Endothelial cell of umbilical vein (primary cell): ENCODE measurements around the gene KLC4. TPM values are rescaled to one million over a fixed set of nuclear protein-coding genes. Genes with fewer than 3 reads are reported as not detected.

Experiments used
- BruUV-seq: library from RNA; stranded (reverse); fragments of 400-500 nt; replicated peaks from 2 replicates; lab custom pipeline; 2021; lab: Mats Ljungman, UMichigan
- CTCF ChIA-PET: fragments of 300-600, 350-600 bp; sonication (Branson Sonifier 250); formaldehyde crosslinking; loops from one replicate; lab custom pipeline; 2021; ENCODE audit warnings: antibody characterized with exemption, inconsistent platforms; lab: Charles Lee
- POLR2A ChIA-PET: fragments of 300-600, 350-600 bp; sonication (Branson Sonifier 250); formaldehyde crosslinking; loops from one replicate; lab custom pipeline; 2021; ENCODE audit warnings: antibody characterized with exemption, inconsistent platforms; lab: Charles Lee
- DNase-seq: peaks from one replicate; pipeline ENCODE4 v3.0.0-alpha.2; 2011; ENCODE audit warnings: low read depth, low spot score
- FAIRE-seq: peaks from 2 replicates; lab custom pipeline; 2011; peaks lifted over from hg19 to GRCh38; lab: Jason Lieb, UNC
- H2AFZ ChIP-seq: 2 replicates; pipeline ENCODE4 v1.6.0; 2012; ENCODE audit warnings: low read depth, low read length, control low read depth, inconsistent platforms
- H3K27ac ChIP-seq: 2 replicates; pipeline ENCODE4 v1.5.1; 2011; ENCODE audit warnings: low read depth, mild to moderate bottlenecking, control low read depth, low read length, moderate library complexity; ENCODE audit not compliant: insufficient read depth
- H3K27me3 ChIP-seq, 2 experiments: 2 replicates each; pipeline versions ENCODE4 v1.6.0 to v1.6.1; 2011; ENCODE audit warnings: low read length in 2 of 2, mixed read lengths in 1 of 2; ENCODE audit not compliant: control insufficient read depth in 2 of 2, insufficient read depth in 2 of 2
- H3K36me3 ChIP-seq, 2 experiments: 2 replicates in 1 of 2; 3 replicates in 1 of 2; pipeline ENCODE4 v1.5.1; 2011; ENCODE audit warnings: low read length in 2 of 2, mild to moderate bottlenecking in 1 of 2, moderate library complexity in 1 of 2; ENCODE audit not compliant: control insufficient read depth in 2 of 2, insufficient read depth in 2 of 2; ENCODE audit errors: extremely low read depth in 1 of 2
- H3K4me1 ChIP-seq: 3 replicates; pipeline ENCODE4 v1.5.1; 2011; ENCODE audit warnings: mild to moderate bottlenecking, low read length; ENCODE audit not compliant: control insufficient read depth, insufficient read depth; ENCODE audit errors: extremely low read depth
- H3K4me2 ChIP-seq: 2 replicates; pipeline ENCODE4 v1.6.1; 2011; ENCODE audit warnings: low read length, control low read depth, mixed read lengths; ENCODE audit not compliant: insufficient read depth
- H3K4me3 ChIP-seq, 3 experiments: fragments of 200-600 bp in 1 of 3; sonication (generic), shearing (Covaris generic) in 1 of 3; replicated peaks in 1 of 3; 2 replicates each; pipeline ENCODE4 v1.5.1; 2011 to 2016; ENCODE audit warnings: control low read depth in 3 of 3, low read length in 3 of 3, mild to moderate bottlenecking in 2 of 3, inconsistent platforms in 1 of 3, low read depth in 1 of 3, moderate library complexity in 1 of 3; ENCODE audit not compliant: insufficient read depth in 1 of 3
- H3K79me2 ChIP-seq: 2 replicates; pipeline ENCODE4 v1.6.0; 2012; ENCODE audit warnings: low read length, inconsistent platforms; ENCODE audit not compliant: control insufficient read depth, insufficient read depth
- H3K9ac ChIP-seq: replicated peaks from 2 replicates; pipeline ENCODE3; 2011; ENCODE audit warnings: low read length, control low read depth; ENCODE audit not compliant: insufficient read depth; ENCODE audit errors: extremely low read depth
- H3K9me1 ChIP-seq: replicated peaks from 3 replicates; pipeline ENCODE4 v1.6.0; 2011; ENCODE audit warnings: mild to moderate bottlenecking, low read length; ENCODE audit not compliant: control insufficient read depth, insufficient read depth; ENCODE audit errors: extremely low read depth
- H3K9me3 ChIP-seq: replicated peaks from 2 replicates; pipeline ENCODE4 v1.5.1; 2012; ENCODE audit warnings: low read length, inconsistent platforms; ENCODE audit not compliant: control insufficient read depth, insufficient read depth
- H4K20me1 ChIP-seq: replicated peaks from 2 replicates; pipeline ENCODE3; 2011; ENCODE audit warnings: mild to moderate bottlenecking, low read length; ENCODE audit not compliant: control insufficient read depth, insufficient read depth; ENCODE audit errors: extremely low read depth
- FOS ChIP-seq: IDR thresholded peaks from 2 replicates; pipeline ENCODE4 v1.6.1; 2011; ENCODE audit warnings: mild to moderate bottlenecking, low read length, moderate library complexity, borderline replicate concordance; ENCODE audit not compliant: insufficient read depth
- GATA2 ChIP-seq: IDR thresholded peaks from 2 replicates; pipeline ENCODE4 v1.7.0; 2011; ENCODE audit warnings: low read depth, mild to moderate bottlenecking, moderate library complexity, mixed read lengths, low read length; ENCODE audit not compliant: insufficient read length, insufficient read depth
- JUN ChIP-seq: IDR thresholded peaks from 2 replicates; pipeline ENCODE4 v1.6.1; 2011; ENCODE audit warnings: borderline replicate concordance, low read depth; ENCODE audit not compliant: insufficient read length, insufficient read depth
- POLR2A ChIP-seq: IDR thresholded peaks from 2 replicates; pipeline ENCODE4 v1.6.1; 2012; ENCODE audit warnings: low read depth, mild to moderate bottlenecking, control low read depth, low read length
- dilution Hi-C: fragments of 300-500 bp; cut with MboI; formaldehyde crosslinking; loops from one replicate; pipeline ENCODE4 v1.15.0; 2019; ENCODE audit warnings: low sequenced_read_pairs; ENCODE audit not compliant: extremely low pct_ligation_motif_present
- intact Hi-C: fragments of 100-400 bp; cut with micrococcal nuclease; formaldehyde crosslinking; loops from one replicate; pipeline ENCODE4 v1.10.0; 2022
- polyA plus RNA-seq, 4 experiments: library from polyadenylated mRNA; depleted of rRNA in 3 of 4; stranded (reverse) in 3 of 4; unstranded in 1 of 4; fragments of >200 nt; gene quantifications; 2 replicates each; pipeline versions ENCODE4 v1.2.1 to v1.2.3, GENCODE V29; 2011 to 2012; ENCODE audit warnings: missing spikeins in 1 of 4
- total RNA-seq: library from RNA; stranded (reverse); gene quantifications from 2 replicates; pipeline ENCODE4 v1.2.3, GENCODE V29; 2021
- TF ChIP-seq, protein P1 (sequence below), 2 donors: IDR thresholded peaks; 1 replicate in 1 of 2; 2 replicates in 1 of 2; pipeline ENCODE4 v1.5.1; 2011; ENCODE audit warnings: low read length in 2 of 2, mild to moderate bottlenecking in 2 of 2, moderate library complexity in 2 of 2, control low read depth in 1 of 2, inconsistent platforms in 1 of 2, low read depth in 1 of 2; ENCODE audit not compliant: insufficient read depth in 1 of 2; ENCODE audit errors: extremely low read depth in 1 of 2
- TF ChIP-seq, protein P2 (sequence below): IDR thresholded peaks from 2 replicates; pipeline ENCODE4 v1.6.1; 2011; ENCODE audit not compliant: insufficient read depth, insufficient read length

The KLC4 gene
- total and polyA plus RNA-seq, 2 donors (not counting 3 experiments of a cell fraction or from before 2014, with no cell fraction given), result 17.7 to 26.8 TPM

DNA sequence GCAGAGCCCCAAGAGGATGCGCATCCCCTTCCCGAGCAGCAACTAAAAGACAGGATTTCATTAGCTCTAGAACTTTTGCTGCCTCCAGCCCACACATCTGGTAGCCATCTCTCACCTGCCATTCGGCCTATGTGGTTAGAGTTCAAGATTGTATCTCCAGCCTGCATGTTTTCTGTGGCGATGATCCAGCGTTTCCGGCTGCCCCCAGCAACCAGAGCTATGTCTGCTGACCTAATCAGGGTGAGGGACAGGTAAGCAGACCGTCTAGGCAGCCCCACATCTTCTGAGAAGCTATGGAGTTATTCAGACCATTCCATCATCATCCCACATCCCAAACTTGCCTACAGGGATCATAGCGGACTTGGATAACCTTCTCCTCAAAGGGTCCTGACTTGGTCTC, 3.5 kb upstream of the KLC4 start:
- no peak overlapping the region for H2AFZ ChIP-seq
- CTCF ChIA-PET, result interaction anchor here (1.5 to 1.6 kb wide), 2 partner anchors 20 to 88 kb away, joined by 3 to 6 read pairs; partner anchors contain the start of gene PTK7
- DNase-seq (no peak), FAIRE-seq (no peak)
- peaks cover 14% of the 10 kb centered on the region for H3K79me2 ChIP-seq
- no peak overlapping the region for H3K27ac ChIP-seq
- no peaks in the 10 kb centered on the region for H3K9me1 ChIP-seq
- H3K27me3 ChIP-seq, result no peaks in the 10 kb centered on the region
- H3K9ac ChIP-seq, result no peak overlapping the region
- no peaks in the 10 kb centered on the region for H4K20me1 ChIP-seq
- no peak for TF ChIP-seq JUN
- TF ChIP-seq, protein P1, sequence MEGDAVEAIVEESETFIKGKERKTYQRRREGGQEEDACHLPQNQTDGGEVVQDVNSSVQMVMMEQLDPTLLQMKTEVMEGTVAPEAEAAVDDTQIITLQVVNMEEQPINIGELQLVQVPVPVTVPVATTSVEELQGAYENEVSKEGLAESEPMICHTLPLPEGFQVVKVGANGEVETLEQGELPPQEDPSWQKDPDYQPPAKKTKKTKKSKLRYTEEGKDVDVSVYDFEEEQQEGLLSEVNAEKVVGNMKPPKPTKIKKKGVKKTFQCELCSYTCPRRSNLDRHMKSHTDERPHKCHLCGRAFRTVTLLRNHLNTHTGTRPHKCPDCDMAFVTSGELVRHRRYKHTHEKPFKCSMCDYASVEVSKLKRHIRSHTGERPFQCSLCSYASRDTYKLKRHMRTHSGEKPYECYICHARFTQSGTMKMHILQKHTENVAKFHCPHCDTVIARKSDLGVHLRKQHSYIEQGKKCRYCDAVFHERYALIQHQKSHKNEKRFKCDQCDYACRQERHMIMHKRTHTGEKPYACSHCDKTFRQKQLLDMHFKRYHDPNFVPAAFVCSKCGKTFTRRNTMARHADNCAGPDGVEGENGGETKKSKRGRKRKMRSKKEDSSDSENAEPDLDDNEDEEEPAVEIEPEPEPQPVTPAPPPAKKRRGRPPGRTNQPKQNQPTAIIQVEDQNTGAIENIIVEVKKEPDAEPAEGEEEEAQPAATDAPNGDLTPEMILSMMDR (IDR thresholded peaks at IDR 0.05; ENCODE audit: extremely low read depth in 1 of 2, insufficient read depth in 1 of 2, low read depth in 1 of 2, low read length in 2 of 2), result no peak
- TF ChIP-seq FOS, result no peak
- no peak for TF ChIP-seq POLR2A
- no peak for TF ChIP-seq GATA2
- TF ChIP-seq, protein P2, sequence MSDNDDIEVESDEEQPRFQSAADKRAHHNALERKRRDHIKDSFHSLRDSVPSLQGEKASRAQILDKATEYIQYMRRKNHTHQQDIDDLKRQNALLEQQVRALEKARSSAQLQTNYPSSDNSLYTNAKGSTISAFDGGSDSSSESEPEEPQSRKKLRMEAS, result no peak
- POLR2A ChIA-PET, result interaction anchor here (1.7 kb wide), 1 partner anchor 72 kb away, joined by 3 read pairs; the partner anchor contains the start of gene PPP2R5D
- no peaks in the 10 kb centered on the region for H3K9me3 ChIP-seq
- H3K36me3 ChIP-seq, result no peaks in the 10 kb centered on the region
- no TSS peak for BruUV-seq
- H3K4me1 ChIP-seq, result peaks cover 23% of the 10 kb centered on the region
- dilution Hi-C loops (no loop called here), intact Hi-C loops (loop anchor here (5.0 kb wide), 1 partner anchor 86 kb away; no protein-coding TSS in a partner anchor)
- no peak overlapping the region for H3K4me2 ChIP-seq
- no peak overlapping the region for H3K4me3 ChIP-seq
